ENCODE measurements around the gene TOR1AIP2.
"Not testable (repeated sequence)": the region's sequence is repeated elsewhere in the genome, so short reads cannot be mapped to it uniquely, and the experiment has no call there.

The TOR1AIP2 gene

GRCh38 chr1:179875596-179876299 is 1.9 kb downstream of the TOR1AIP2 start:
- no peak for DNase-seq

DNA sequence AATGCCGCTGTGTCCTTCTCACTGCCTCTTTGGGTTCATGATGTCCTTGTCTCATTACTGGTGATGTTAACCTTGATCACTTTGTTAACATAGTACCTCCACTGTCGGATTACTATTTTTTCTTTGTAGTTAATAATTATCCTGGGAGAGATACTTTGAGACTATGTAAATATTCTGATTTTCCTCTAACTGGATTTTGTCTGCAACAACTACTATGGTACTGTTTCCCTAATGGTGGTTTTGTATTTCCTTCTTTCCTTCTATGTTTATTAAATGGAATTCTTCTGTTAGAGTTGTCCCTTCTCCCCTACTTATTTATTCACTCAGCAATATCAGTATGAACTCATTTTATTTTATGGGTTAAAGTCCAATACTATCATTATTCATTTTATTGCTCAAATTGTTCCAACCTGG is 4.2 kb downstream of the TOR1AIP2 start:
- no peak for DNase-seq

GRCh38 chr1:179872558-179872957 is 5.0 kb downstream of the TOR1AIP2 start:
- DNase-seq, result no peak

DNA sequence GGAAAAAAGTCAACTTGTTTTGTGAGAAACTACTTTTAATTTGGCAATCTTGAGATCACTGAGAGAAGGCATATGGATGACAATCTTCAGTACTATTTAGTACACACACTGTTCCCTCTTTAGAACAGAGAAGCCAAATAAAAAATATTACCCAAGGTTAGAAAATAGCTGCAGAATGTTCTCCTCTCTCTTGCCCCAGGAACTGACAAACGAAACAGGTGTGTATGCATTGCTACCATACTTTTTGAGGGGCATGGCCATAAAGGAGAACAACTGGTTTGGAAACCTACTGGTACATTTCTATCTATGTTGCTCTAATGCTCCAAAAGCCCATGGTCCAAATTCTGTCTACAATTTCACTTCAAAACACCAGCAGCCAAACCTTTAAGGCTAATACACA is 5.7 kb downstream of the TOR1AIP2 start:
- no peak for DNase-seq

DNA sequence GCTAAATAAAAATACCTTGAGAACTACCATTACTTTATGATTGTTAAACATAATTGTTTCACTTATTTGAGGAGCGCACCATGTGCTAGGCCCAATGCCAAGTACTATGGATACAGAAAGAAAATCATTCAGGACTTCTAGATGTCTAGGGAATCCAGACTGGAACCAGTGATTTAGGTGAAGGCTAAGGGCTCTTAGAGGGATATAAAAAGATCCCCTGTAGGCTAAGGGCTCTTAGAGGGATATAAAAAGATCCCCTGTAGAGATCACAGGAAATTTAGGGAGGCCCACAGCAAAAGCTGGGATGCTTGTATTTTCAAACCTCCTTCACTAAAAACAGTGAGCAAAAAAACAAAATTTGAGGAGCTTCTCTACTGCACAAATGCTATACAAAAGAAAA is 6.7 kb downstream of the TOR1AIP2 start:
- no peak for DNase-seq

DNA sequence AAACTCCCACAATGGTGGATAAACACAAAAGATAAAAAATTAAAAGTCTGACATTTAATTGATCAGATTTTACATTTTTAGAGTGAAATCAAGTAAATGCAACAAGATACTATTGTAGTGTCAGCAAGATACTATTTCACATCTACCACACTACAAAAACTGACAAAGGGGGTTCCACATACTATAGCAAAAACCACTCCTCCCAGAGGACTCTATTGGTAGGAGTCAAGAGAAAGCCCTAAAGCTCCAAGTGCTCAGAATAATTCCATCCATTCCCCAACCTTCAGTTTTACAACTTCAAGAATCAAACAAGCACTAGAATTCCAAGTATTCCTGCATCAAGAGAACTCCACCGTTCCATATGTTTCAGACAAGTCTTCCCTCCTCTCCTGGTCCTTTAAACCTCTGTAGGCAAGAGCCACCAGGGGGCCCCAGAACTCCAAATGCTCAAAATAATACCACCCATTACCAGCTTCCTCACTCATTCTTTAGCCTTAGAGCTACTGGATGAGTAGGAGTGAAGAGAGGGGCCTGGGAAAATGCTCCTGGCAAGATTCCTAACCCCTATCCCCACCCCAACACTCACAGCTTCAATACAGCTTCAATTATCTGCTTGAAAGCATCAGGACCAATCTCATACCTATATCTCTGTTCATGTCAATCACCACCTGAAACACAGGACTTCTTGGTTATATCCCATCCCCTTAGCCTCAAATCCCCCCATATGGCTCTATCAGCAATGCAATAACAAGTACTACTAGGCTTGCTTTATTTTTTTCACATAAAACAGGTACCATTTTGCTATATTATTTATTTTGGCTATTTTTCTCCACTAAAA is 9.9 kb downstream of the TOR1AIP2 start:
- DNase-seq, result peak; percentile 47 to 52

DNA sequence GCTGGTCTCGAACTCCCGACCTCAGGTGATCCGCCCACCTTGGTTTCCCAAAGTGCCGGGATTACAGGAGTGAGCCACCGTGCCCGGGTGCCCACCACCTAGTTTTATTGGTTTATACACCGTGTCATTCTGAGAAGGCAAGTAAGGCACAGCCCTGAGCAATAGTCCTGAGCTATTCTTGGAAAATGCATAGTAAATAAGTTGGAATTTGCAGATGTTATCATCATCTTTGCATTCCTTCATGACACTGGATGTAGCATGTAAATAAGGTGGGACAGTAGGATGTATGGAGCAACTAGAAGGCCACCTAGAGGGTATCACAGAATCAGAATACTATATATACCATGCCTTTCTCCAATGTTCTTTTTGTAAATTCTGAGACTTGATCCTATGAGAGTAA is 11.0 kb downstream of the TOR1AIP2 start:
- DNase-seq, result no peak

GRCh38 chr1:179865377-179865776 is 12.2 kb downstream of the TOR1AIP2 start:
- DNase-seq, result no peak

DNA sequence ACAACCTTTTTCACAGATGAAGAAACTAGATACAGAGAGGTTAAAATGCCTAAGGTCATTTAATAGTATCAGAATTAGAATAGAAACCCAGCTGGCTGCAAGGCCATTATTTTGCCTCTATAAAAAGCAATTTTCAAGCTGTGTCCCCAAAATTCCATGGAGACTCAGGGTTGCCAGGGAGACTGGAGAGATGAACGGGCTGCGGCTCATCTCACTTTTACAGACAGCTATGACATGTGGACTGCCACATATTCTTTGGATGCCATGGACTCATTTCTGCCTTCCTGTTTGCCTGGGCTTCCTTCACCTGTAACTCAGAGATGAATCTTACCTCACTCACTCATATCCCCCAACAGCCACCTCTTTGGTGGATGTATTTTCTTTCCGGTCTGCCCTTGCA is 17.0 kb downstream of the TOR1AIP2 start:
- no peak for DNase-seq

GRCh38 chr1:179857009-179857408 is 20.6 kb downstream of the TOR1AIP2 start:
- no peak for DNase-seq

DNA sequence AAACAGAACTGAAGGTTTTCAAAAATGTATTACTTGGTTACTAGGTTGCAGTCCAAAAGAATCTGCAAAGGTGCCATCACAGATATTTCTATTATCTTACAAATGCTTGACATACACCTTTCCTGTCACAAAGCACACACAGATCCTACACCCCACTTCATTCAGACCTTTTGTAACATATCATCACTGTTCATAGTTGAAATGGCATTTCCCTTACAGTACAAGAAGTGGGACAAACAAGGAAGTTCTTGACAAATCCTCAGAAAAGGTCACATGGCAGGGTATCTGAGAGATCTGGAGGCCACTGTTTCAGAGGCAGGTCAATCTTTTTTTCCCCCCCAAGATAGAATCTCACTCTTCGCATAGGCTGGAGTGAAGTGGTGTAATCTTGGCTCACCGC is 21.3 kb downstream of the TOR1AIP2 start:
- no peak for DNase-seq

- not testable (repeated sequence) for DNase-seq
These were observed 21.8 kb downstream of the TOR1AIP2 start for GRCh38 chr1:179855831-179856230.

- DNase-seq, result no peak
These were observed 24.5 kb downstream of the TOR1AIP2 start for GRCh38 chr1:179853102-179853501.

GRCh38 chr1:179848233-179848632 is 29.4 kb downstream of the TOR1AIP2 start:
- DNase-seq, result no peak

- DNase-seq, result no peak
These were observed 37.5 kb downstream of the TOR1AIP2 start for GRCh38 chr1:179840107-179840506.

DNA sequence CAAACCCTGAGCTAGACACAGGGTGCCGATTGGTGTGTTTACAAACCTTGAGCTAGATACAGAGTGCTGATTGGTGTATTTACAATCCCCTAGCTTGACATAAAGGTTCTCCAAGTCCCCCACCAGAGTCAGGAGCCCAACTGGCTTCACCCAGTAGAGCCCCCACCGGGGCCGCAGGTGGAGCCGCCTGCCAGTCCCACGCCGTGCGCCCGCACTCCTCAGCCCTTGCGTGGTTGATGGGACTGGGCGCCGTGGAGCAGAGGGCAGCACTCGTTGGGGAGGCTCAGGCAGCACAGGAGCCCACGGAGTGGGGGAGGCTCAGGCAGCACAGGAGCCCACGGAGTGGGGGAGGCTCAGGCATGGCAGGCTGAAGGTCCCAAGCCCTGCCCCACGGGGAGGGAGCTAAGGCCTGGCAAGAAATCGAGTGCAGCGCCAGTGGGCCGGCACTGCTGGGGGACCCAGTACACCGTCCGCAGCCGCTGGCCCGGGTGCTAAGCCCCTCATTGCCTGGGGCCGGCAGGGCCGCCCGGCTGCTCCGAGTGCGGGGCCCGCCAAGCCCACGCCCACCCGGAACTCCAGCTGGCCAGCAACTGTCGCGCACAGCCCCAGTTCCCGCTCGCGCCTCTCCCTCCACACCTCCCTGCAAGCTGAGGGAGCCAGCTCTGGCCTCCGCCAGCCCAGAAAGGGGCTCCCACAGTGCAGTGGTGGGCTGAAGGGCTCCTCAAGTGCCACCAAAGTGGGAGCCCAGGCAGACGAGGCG is 40.7 kb downstream of the TOR1AIP2 start:
- not testable (repeated sequence) for DNase-seq

DNA sequence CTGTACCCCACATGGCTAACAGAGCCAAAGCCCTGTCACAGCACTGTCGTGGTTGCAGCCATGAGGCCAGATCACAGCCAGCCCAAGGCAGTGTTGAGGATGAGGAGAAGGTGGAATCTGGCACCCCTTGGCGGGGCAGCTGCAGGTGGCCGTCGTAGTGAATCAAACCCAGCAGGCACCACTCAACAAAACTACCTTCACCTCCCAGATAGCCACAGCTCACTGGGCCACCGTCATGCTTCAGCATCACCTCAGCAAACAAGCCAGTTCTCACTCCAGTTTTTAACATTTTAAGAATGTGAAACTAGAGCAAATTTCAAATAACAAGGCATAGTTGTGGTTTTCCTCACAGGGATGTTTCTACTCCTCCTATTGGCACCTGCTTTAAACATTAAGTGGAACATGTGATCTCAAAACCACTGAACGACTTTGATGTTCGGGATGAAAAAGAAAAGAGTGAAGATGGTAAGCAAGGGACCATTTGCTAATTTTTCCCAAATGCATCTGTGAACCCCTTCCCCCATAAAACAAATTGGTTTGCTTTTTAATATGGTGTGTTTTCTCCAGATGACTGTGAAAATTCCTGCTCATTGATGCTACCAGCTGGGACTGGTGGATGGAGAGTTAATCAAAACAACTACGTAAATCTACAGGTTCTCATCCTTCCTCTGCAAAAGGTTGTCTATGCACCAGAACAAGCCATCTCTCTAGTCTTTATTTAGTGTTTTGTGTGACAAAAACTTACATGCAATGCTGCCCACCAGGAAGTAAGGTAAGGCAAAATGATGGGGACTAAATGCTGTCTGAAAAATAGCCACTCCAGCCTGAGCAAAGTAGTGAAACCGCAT is 45.5 kb downstream of the TOR1AIP2 start:
- DNase-seq, result no peak

GRCh38 chr1:179831225-179831624 is 46.4 kb downstream of the TOR1AIP2 start:
- no peak for DNase-seq

DNA sequence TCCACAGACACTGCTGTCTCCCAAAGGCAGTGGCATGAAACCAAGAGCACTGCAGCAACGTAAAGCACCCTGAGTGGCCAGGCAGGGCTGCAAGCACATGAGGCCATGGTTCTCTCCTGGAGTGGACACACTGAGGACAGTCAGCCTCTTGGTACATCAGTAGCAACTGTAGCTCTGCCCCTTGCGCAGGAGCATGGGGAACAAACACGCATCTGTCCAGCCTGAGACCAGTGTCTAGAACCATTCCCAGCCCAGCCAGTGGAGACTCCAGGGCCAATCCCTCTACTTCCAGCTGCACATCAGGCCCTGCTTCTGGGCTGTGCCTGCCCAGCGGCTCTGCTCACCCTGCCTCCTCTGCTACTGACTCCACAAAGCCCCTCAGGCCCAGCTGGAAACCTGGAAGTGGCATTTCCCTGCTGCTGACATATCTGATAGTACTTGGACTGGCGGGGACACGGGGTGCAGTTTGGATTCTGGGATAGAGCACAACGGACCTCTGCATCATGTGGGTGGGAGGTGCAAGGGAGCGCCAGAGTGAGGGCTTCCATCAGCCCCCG is 49.0 kb downstream of the TOR1AIP2 start:
- no peak for DNase-seq

DNA sequence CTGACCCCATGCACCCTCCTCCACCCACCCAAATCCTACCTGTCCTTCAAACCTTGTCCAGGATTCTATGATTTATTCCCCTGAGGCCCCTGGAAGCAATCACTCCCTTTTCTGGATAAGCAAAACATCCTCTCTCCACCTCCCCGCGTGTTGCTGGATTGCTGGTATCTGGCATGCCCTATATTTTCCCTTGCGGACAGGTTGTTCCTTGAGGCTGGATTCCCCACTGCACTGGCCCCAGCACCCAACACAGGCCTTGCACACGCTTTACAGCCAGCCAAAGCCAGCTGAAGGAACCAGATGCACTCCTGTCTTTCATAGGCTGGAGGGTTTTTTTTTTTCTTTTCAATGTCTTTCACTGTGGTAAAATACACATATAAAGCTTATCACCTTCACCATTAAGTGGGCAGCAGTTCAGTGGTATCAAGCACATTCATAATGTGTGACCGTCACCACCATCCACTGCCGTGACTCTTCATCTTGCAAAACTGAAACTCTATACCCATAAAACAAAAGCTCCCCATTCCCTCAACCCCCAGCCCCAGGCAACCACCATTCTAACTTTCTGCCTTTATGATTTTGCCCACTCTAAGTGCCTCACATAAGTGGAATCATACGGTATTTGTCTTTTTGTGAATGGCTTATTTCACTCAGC is 50.9 kb downstream of the TOR1AIP2 start:
- DNase-seq, result no peak

- DNase-seq, result no peak
These were observed 51.7 kb downstream of the TOR1AIP2 start for GRCh38 chr1:179825798-179826460.
